CD4-positive, alpha-beta T cell treated with Interleukin-12 subunit alpha and Interleukin-12 subunit beta, for 1 hour (primary cell): ENCODE data around the gene FAM236C.
"Not testable (repeated sequence)": the region's sequence is repeated elsewhere in the genome, so short reads cannot be mapped to it uniquely, and the experiment has no call there.

ENCODE experiments used
- DNase-seq: peaks from one replicate; pipeline ENCODE4 v3.0.0-alpha.2; 2020

Gene FAM236C

DNA sequence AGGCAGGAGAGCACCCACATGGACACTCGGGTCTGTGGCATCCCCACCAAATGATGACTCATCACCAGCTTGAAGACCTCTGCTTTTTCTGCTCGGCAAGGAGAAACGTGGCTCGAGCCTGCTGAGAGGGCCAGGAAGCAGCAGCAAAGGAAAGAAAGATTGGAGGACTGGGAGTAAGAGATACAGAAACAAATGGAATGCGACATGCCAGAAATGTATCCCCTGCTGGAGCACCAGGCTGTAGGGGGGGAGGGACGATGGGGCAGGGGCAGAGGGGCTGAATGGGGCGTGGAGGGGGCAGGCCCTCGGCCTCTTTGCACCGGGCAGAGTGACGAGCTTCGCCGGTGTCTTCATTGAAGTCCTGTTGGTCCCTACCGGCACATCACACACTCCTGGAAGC lies at the start of gene FAM236C:
FAM236C (plus strand) TSS at position 301 of the 400 bp plus-strand sequence. CDS start 100 bp downstream, outside the sequence.
- DNase-seq = not testable (repeated sequence)

DNA sequence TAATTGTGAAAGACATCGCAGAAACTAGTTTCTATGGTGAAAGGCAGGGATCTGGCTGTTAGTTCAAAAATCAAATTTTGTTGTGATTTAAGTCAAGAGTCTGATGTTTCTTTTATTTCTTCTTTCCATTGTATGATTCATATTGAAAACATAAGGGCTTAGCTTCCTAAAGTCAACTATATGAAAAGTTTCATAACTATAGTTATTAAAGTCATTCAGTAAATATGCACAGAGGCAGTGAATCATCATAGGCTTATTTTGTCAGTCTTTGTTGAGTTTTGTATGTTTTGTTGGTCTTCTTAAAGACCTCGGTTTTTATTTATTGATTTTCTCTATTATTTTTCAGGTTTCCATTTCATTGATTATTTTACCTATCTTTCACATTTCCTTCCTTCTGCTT lies 29.5 kb upstream of the FAM236C start:
- DNase-seq = not testable (repeated sequence)

DNA sequence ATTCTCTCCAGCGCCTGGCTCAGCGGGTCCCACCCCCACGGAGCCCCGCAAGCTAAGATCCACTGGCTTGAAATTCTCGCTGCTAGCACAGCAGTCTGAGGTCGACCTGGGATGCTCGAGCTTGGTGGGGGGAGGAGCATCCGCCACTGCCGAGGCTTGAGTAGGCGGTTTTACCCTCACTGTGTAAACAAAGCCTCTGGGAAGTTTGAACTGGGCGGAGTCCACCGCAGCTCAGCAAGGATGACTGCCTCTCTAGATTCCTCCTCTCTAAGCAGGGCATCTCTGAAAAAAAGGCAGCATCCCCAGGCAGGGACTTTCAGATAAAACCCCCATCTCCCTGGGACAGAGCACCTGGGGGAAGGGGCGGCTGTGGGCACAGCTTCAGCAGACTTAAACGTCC lies 22.7 kb upstream of the FAM236C start:
- DNase-seq = not testable (repeated sequence)

DNA sequence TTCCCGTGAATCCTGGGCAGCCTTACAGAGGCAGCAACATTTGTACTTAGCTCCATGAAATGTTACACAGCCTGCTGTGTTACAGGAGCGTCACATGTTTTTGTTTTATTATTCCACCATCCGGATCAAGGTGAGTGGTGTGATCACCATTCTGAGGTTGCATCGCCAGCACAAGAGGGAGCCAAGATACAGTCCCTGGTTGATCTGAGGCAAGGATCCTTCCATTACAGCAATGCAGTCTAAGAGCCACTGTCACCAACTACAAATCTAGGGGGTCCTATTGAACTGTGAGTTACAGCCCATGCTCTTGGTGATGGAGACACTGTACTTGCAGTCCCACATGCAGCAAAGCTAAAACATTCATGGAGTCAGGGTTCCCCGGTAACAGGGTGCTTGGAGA lies 3.7 kb downstream of the FAM236C start:
- DNase-seq = not testable (repeated sequence)

DNA sequence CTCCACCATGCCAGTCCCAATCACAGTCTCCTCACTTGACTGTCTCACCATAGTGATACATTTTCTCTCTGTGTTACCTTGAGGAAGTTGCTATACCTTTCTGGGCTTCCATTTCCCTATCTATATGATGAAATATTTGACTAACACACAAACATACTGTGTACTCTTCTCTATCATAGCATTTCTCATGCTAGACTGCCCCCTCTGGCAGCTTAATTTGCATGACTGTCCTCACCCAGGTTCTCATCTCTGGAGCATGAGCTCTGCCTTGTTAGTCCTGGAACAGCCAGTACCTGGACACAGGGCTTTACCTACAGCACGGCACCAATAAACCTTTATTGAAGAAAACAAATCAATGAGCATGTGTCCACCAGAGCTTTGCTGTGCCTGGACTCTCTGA lies 19.9 kb downstream of the FAM236C start:
- not testable (repeated sequence) for DNase-seq

DNA sequence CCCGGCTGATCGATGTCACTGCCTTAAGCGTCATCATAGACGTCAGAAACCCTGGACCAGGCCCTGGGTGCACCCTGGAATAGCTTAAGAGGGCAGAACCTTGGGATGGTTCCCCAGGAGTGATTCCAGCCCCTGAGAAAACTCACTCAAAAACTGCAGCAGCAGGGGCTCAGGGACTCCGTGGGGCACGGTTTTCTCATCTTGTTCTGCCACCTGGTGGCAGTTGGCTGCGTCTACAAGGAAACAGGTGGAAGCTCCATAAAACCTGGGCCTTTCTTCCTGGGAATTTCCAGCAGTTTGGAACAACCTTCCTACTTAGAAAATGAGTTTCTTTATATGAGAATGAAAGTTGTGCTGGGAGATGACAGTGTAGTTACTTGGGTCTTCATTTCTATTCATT lies 24.0 kb downstream of the FAM236C start:
- DNase-seq = not testable (repeated sequence)

DNA sequence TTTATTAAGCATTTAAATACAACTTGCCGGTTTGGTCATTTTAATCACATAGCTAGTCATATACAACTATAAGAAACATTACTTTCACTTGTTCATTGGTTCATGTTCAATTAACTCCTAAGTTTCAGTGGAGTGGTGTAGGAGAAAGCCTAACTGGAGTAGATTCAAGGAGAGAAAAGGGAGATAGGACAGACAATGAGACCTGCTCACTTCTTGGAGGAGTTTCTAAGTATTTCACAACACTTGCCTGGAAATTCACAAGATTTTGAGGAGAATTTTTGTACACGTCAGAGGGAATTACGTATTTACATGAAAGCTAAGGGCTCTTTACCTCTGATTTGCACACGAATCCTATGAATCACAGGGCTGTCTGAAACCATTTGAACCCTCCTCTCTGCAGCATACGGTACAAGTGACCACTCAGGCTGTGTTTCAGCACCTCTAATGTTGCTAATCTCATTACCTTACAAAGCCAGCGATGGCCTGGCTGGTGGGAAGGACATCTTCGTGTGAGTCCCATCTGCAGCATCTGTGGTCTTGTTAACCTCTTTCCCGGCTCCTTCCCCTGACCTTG lies 24.6 kb downstream of the FAM236C start:
- not testable (repeated sequence) for DNase-seq

DNA sequence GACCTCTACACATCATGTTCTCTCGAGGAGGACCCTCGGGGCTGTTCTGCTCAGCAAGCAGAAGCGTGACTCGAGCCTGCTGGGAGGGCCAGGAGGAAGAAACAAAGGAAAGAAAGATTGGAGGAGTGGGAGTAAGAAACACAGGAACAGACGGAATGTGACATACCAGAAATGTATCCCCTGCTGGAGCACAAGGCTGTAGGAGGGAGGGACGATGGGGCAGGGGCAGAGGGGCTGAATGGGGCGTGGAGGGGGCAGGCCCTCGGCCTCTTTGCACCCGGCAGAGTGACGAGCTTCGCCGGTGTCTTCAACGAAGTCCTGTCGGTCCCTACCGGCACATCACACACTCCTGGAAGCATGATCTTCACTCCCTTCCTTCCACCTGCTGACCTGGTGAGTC lies 25.5 kb downstream of the FAM236C start, which contains the start of gene FAM236A:
FAM236A (plus strand) TSS at position 301 of the 400 bp plus-strand sequence; CDS start at position 358, 57 bp downstream.
- DNase-seq = not testable (repeated sequence)

DNA sequence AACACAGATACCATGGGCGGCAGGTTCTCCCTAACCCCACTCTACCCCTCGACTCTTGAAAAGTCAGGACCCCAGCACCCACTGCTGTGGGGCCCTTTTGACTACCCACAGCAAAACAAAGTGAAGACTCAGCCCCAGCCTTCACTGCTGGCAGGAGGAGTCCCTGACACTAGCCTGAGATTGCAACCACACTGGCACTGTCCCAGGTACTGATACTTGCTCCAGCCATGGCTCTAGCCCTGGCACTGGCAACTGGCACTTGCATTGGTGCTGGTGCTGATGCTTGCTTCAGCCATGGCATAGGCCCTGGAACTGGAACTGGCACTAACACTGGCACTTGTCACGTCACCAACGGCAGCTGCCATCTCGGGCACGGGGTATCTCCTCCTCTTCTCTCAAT lies 29.9 kb downstream of the FAM236C start:
- not testable (repeated sequence) for DNase-seq

DNA sequence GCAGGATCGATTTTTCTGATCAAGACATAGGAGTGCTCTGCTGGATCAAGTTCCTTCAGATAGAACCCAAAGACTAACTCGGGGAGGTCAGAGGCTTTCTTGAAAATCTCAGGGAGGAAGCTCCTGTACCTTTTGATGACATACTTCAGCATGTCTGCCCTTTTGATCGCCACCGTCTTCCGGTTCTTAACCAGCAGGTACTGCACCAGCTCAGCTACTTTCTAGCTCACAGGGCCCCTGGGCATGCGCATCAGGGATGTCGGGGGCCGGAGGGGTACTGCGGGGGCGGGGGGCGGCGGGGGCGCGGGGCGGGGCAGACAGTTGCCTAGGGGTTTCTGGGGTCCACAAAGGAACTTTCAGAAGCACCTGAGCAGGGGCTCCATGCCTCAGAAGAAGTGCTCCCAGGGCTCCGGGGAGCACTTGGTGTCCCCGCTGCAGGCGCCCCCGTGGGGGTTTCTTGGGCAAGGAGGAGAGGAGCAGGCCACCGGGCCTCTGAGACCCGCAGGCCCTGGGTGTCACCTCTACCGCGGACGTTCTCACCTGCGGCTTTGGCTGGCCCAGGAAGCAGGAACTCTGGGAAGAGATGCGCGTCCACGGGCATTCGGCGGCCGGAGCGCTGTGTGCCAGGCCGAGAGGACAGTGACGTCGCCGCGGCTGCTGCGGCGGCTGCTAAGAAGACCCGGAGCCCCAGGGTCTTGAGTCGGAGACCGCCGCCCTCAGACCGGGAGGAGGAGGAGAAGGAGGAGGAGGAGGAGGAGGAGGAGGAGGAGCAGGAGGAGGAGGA lies 30.8 kb downstream of the FAM236C start:
- DNase-seq = not testable (repeated sequence)

DNA sequence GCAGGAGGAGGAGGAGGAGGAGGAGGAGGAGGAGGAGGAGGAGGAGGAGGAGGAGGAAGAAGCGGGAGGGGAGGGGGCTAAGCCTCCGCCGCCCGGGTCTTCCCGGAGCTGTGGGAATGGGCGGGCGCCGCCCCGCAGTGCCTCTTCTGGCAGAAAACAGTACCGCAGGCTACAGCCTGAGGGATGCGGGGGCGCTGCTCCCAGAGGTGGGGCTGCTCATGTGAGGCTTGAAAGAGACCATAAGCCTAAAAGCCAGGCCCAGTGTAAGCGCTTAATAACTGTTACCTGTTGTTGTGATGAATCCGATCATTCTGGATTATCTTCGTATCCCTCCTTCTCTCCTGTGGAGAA lies 31.4 kb downstream of the FAM236C start, which contains the start of gene DMRTC1:
DMRTC1 (minus strand) TSS at position 19 of the 351 bp plus-strand sequence. CDS start 68,143 bp downstream, outside the sequence.
- not testable (repeated sequence) for DNase-seq

DNA sequence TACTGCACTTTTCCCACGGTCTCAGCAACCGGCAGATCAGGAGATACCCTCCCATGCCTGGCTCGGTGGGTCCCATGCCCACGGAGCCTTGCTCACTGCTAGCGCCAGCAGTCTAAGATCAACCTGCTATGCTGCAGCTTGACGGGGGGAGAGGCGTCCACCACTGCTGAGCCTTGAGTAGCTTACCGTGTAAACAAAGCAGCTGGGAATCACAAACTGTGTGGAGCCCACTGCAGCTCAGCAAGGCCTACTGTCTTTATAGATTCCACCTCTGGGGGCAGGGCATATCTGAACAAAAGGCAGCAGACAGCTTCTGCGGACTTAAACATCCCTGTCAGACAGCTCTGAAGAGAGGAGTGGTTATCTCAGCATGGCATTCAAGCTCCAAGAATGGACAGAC lies 47.6 kb downstream of the FAM236C start:
- not testable (repeated sequence) for DNase-seq
